DND-41 (cell line): ENCODE results near the gene BLTP2.

ENCODE experiments used
- EZH2 ChIP-seq: IDR thresholded peaks from 3 replicates; pipeline ENCODE4 v1.6.1; 2012; ENCODE audit warnings: borderline replicate concordance, low read depth, mild to moderate bottlenecking, moderate library complexity, low read length, inconsistent platforms; ENCODE audit not compliant: severe bottlenecking
- TF ChIP-seq, protein P1 (sequence below): IDR thresholded peaks from 2 replicates; pipeline ENCODE4 v1.5.1; 2012; ENCODE audit warnings: borderline replicate concordance, low read length, moderate library complexity, mild to moderate bottlenecking; ENCODE audit not compliant: poor library complexity, severe bottlenecking; ENCODE audit errors: extremely low read depth

DNA sequence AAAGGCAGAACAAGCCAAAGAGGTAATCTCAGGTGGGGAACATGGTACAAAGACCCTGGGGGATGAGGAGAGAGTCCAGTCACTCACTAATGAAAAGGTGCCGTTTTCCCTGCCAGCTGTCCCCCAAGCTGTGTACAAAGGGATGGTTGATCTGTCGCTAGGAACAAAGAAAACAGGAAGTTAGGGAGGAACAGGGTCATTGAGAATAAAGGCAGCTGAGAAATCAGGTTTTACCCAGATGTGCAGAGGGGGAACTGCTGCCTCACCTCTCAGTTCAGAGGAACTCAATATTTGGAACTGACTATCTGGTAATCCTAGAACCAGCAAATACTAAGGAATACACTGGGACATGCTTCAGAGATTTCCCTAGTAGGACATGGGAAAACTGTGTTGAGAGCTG is 32.4 kb downstream of the BLTP2 start:
- TF ChIP-seq, protein P1, sequence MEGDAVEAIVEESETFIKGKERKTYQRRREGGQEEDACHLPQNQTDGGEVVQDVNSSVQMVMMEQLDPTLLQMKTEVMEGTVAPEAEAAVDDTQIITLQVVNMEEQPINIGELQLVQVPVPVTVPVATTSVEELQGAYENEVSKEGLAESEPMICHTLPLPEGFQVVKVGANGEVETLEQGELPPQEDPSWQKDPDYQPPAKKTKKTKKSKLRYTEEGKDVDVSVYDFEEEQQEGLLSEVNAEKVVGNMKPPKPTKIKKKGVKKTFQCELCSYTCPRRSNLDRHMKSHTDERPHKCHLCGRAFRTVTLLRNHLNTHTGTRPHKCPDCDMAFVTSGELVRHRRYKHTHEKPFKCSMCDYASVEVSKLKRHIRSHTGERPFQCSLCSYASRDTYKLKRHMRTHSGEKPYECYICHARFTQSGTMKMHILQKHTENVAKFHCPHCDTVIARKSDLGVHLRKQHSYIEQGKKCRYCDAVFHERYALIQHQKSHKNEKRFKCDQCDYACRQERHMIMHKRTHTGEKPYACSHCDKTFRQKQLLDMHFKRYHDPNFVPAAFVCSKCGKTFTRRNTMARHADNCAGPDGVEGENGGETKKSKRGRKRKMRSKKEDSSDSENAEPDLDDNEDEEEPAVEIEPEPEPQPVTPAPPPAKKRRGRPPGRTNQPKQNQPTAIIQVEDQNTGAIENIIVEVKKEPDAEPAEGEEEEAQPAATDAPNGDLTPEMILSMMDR, result no peak
- no peak for TF ChIP-seq EZH2
